Activated T-cell treated with anti-CD3 and anti-CD28 coated beads for 24 hours (primary cell): ENCODE results near the gene SSTR3.

Experiments
- DNase-seq: peaks from one replicate; pipeline ENCODE4 v3.0.0-alpha.2; 2020; ENCODE audit warnings: low read depth

SSTR3 gene

GRCh38 chr22:37166675-37167066, 45.6 kb downstream of the SSTR3 start:
- peak; percentile 82 for DNase-seq

GRCh38 chr22:37165940-37166674, 46.2 kb downstream of the SSTR3 start:
- no peak for DNase-seq

- no peak for DNase-seq
These were observed 47.2 kb downstream of the SSTR3 start for GRCh38 chr22:37165066-37165465.

- no peak for DNase-seq
These were observed 47.8 kb downstream of the SSTR3 start for GRCh38 chr22:37164505-37164887.

GRCh38 chr22:37163575-37164504, 48.4 kb downstream of the SSTR3 start:
- DNase-seq = peak; percentile 60

- DNase-seq = no peak
These were observed 49.2 kb downstream of the SSTR3 start for GRCh38 chr22:37163096-37163489.

GRCh38 chr22:37162221-37163095, 49.8 kb downstream of the SSTR3 start:
- DNase-seq = peak; percentile 76

- DNase-seq = no peak
These were observed 50.8 kb downstream of the SSTR3 start for GRCh38 chr22:37161443-37161842.

GRCh38 chr22:37160027-37160426, 52.2 kb downstream of the SSTR3 start:
- no peak for DNase-seq

- DNase-seq = no peak
These were observed 53.4 kb downstream of the SSTR3 start for GRCh38 chr22:37158963-37159290.

GRCh38 chr22:37157516-37158285, 54.6 kb downstream of the SSTR3 start:
- no peak for DNase-seq

GRCh38 chr22:37156686-37157435, 55.4 kb downstream of the SSTR3 start:
- DNase-seq = no peak

- no peak for DNase-seq
These were observed 56.3 kb downstream of the SSTR3 start for GRCh38 chr22:37155971-37156370.

GRCh38 chr22:37154925-37155712, 57.2 kb downstream of the SSTR3 start:
- DNase-seq = no peak
